ENCODE measurements around the gene GRIN3B.

GRIN3B gene

GRCh38 chr19:1007399-1008251, 7.4 kb downstream of the GRIN3B start:
- DNase-seq (ENCODE audit: low read depth): no peak

GRCh38 chr19:1008268-1009040, 8.2 kb downstream of the GRIN3B start:
- no peak for DNase-seq (ENCODE audit: low read depth)

- DNase-seq (ENCODE audit: low read depth): no peak
Measured at GRCh38 chr19:1009041-1009980, 9.1 kb downstream of the GRIN3B start.

- no peak for DNase-seq (ENCODE audit: low read depth)
Measured at GRCh38 chr19:1009981-1010538, 9.8 kb downstream of the GRIN3B start.

GRCh38 chr19:1010586-1011510, 10.6 kb downstream of the GRIN3B start:
- DNase-seq (ENCODE audit: low read depth): no peak

- no peak for DNase-seq (ENCODE audit: low read depth)
Measured at GRCh38 chr19:1011831-1012333, 11.7 kb downstream of the GRIN3B start.

- DNase-seq (ENCODE audit: low read depth): no peak
Measured at GRCh38 chr19:1012334-1012733, 12.1 kb downstream of the GRIN3B start.

GRCh38 chr19:1013218-1013617, 13.0 kb downstream of the GRIN3B start:
- no peak for DNase-seq (ENCODE audit: low read depth)

- DNase-seq (ENCODE audit: low read depth): no peak
Measured at GRCh38 chr19:1014161-1015060, 14.2 kb downstream of the GRIN3B start.

GRCh38 chr19:1015061-1015781, 15.0 kb downstream of the GRIN3B start:
- no peak for DNase-seq (ENCODE audit: low read depth)

- no peak for DNase-seq (ENCODE audit: low read depth)
Measured at GRCh38 chr19:1015782-1016646, 15.8 kb downstream of the GRIN3B start.

GRCh38 chr19:1016647-1017114, 16.5 kb downstream of the GRIN3B start:
- DNase-seq (ENCODE audit: low read depth): no peak

- DNase-seq (ENCODE audit: low read depth): no peak
Measured at GRCh38 chr19:1017115-1017905, 17.1 kb downstream of the GRIN3B start.

GRCh38 chr19:1017906-1018305, 17.7 kb downstream of the GRIN3B start:
- no peak for DNase-seq (ENCODE audit: low read depth)

- no peak for DNase-seq (ENCODE audit: low read depth)
Measured at GRCh38 chr19:1018393-1018792, 18.2 kb downstream of the GRIN3B start.

GRCh38 chr19:1018932-1019615, 18.9 kb downstream of the GRIN3B start:
- no peak for DNase-seq (ENCODE audit: low read depth)
